Inflammatory macrophage treated with lipopolysaccharide for 1 hour (primary cell): ENCODE results near the gene SLC12A9.

Source experiments
- DNase-seq, 2 donors: peaks; one replicate each; pipeline ENCODE4 v3.0.0-alpha.2; 2020 to 2022

The SLC12A9 gene

DNA sequence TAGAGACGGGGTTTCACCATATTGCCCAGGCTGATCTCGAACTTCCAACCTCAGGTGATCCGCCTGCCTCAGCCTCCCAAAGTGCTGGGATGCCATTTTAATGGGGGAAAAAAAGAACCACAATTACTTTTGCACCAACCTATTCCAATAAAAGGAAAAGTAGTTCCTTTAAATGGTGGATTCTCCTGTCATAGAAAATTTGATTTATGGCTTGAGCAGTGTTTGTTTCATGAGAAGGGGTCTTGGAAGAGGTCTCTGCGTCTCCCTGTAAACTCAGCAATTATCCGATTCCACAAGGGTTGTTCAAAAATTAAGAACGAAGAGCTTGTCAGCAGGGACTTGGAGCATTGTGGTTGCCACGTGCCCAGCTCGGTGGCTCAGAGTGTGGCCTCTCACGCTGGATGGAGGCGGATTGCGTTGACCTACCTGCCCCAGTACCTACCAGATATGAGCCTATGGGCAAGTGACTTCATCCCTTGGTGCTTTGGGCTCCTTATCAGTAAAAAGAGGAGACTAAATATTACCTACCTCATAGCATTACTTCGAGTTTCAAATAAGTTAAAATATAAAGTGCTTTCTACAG is 11.8 kb downstream of the SLC12A9 start:
- no peak for DNase-seq

DNA sequence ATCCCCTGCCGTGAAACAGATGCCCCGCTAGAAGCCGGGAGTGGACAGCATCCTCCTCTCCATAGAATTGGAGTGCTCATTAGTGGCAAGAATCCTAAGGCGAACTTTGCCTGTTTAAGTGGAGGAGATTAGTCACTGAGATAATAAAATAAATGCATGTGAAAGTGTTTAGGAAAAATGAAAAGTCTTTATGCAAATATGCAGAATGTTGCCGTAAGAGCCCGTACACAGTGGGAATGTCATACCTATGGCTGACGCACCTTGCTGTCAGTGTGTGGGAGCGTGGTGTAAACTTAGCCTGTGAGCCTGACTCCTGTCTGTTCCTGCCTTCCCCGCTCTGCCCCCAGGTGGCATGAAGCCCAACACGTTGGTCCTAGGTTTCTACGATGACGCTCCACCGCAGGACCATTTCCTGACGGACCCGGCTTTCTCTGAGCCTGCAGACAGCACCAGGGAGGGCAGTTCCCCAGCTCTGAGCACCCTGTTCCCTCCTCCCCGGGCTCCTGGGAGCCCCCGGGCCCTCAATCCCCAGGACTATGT is 12.9 kb downstream of the SLC12A9 start:
- no peak for DNase-seq

DNA sequence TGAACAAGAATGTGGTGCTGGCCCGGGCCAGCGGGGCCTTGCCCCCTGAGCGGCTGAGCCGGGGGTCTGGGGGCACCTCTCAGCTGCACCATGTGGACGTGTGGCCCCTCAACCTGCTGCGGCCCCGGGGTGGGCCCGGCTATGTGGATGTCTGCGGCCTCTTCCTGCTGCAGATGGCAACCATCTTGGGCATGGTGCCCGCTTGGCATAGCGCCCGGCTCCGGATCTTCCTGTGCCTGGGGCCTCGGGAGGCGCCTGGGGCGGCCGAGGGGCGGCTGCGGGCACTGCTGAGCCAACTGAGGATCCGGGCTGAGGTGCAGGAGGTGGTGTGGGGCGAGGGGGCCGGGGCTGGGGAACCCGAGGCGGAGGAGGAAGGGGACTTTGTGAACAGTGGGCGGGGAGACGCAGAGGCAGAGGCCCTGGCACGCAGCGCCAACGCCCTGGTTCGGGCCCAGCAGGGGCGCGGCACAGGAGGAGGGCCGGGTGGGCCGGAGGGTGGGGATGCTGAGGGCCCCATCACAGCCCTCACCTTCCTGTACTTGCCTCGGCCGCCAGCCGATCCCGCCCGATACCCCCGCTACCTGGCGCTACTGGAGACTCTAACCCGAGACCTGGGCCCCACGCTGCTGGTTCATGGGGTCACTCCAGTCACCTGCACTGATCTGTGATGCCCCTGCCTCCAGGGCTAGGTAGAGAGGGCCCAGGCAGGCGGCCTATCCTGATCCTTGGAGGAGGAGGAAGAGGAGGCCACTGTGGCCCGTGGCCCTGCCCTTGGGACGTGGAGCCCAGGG is 13.6 kb downstream of the SLC12A9 start:
- DNase-seq: no peak

DNA sequence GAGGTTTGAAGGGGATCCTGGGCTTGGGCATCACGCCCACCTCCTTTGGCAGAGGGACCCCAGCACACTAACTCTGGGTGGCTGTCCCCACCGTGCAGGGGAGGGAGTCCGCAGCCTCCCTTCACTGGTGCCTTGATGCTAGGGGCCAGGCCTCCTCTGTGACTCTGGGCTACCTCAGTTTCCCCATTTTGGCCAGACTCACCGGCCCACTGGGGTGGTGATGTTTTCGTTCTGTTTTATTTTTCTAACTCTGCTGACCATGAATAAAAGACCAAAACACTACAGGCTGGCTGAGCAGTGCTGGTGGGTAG is 14.2 kb downstream of the SLC12A9 start:
- DNase-seq: no peak

DNA sequence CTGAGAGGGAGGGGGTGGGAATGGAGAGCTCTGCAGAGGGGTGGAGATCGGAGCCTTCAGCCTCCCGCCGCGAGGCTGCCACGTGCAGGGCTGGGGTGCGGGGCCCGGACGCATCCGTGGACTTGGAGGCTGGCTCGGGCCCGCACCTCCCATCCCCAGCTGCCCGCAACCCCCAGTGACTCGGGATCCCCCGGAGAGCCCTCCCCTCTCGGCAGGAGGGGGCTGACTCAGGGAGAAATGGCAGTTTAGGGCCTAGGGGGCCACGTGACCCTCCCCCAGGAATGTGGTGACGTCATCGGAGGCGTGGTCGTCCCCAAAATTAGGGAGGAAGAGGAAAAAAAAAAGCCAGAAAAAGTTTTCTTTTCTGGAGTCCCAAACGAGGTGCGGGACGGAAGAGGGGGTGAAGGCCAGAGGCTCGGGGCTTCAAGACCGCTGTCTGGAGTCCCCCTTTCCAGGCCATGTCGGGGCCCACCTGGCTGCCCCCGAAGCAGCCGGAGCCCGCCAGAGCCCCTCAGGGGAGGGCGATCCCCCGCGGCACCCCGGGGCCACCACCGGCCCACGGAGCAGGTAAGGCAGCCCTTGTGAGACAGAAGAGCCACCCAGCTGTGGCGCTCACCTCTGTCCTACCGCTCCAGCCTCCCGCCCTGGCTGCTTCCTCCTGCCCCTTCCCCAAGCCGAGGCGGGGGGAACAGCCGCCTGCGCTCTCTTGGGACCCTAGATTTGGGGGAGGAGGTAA is 14.7 kb downstream of the SLC12A9 start, which contains the start of gene TRIP6:
Gene TRIP6 (plus strand): TSS at position 348 of the 736 bp plus-strand sequence. CDS start 111 bp downstream, at position 459.
- peak; percentile 72 to 86 for DNase-seq

DNA sequence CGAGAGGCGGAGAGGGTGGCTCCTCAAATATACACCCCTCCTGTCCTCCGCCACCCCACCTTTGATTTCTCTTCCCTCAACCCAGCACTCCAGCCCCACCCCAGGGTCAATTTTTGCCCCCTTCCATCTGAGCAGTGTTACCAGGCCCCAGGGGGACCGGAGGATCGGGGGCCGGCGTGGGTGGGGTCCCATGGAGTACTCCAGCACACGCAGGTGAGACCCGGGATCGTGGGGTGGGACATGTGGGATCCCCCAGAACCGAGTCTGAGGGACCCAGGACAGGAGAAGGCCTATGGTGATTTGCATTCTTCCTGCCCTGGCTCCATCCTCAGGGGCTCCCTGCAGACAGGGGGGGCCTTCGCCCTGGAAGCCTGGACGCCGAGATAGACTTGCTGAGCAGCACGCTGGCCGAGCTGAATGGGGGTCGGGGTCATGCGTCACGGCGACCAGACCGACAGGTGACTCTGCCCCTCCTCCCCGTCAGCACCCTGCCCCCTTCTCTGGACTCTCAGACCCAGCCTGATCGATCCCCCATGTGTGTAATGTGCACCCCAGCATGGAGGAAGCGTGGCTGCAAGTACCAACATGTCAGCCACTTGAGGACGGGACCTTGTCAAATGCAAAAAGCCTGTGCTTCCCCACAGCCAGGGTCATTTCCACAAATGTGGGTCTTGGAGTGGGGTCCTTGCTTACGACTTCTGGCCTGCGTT is 15.4 kb downstream of the SLC12A9 start:
- no peak for DNase-seq

DNA sequence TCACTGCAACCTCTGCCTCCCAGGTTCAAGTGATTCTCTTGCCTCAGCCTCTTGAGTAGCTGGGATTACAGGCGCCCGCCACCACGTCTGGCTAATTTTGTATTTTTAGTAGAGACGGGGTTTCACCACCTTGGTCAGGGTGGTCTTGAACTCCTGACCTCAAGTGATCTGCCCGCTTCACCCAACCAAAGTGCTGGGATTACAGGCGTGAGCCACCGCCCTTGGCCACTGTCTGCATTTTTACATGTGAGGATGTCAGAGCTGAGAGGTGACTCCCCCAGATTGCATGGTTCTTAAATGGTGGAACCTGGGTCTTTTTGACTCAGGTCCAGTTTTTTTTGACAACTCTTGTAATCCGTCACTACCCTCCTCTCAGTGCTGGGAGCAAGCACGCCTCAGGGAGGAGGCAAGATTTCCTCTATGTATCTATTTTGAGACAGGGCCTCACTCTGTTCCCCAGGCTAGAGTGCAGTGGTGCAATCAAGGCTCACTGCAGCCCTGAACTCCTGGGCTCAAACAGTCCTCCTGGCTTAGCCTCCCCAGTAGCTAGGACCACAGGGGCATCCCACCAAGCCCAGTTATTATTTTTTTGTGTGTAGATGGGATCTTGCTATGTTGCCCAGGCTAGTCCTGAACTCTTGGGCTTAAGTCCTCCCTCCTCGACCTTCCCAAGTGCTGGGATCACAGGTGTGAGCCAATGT is 21.2 kb downstream of the SLC12A9 start:
- DNase-seq: no peak

DNA sequence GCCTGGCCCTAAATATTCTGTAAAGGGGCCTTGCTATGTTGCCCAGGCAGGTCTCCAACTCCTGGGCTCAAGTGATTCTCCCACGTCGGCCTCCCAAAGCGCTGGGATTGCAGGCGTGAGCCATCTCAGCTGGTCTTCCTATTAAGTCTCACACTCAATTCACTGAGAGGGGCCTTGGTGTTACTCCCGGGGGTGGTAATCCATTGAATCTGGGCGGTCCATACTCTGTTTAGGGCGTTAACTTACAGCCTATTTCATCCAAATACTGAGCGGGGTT is 21.7 kb downstream of the SLC12A9 start:
- DNase-seq: no peak

DNA sequence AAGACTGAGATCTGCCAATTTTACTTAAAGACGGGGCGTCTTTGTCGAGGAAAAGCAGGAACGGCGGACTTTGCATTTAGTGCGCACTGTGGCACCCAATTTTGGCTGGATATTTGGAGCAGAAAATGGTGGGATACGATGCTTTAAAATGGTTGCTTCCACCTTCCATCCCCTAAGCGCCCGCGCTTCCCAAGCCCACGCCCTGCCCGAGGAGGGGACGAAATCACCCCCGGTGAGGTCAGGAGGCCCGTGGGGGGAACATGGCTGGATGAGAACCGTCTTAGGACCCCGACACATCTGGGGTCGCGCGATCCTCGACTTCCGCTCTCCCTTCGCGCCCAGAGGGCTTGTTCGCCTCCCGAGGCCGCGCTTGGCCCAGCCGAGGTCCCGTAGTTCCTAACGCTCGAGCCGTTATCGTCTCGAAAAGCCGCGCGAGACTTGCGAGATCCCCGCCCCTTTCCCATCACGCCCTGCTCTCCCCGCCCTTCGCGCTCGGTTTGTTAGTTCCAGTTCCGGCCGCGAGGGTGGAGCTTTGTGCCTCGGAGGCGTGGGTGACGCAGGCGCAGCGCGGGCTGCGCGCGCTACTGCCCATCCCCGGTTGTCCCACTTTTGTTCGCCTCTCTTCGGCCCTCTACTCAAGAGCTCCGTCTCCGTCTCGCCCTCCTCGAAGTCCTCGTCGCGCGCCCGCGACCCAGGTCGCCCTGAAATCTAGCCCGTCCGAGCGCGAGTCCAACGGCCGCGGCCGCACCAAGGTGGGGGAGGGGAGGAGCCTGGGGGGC is 22.3 kb downstream of the SLC12A9 start, which contains the start of gene SRRT:
Gene SRRT (plus strand): TSS at position 527 of the 779 bp plus-strand sequence. CDS start 488 bp downstream, outside the sequence.
- DNase-seq: peak; percentile 98 to 100

DNA sequence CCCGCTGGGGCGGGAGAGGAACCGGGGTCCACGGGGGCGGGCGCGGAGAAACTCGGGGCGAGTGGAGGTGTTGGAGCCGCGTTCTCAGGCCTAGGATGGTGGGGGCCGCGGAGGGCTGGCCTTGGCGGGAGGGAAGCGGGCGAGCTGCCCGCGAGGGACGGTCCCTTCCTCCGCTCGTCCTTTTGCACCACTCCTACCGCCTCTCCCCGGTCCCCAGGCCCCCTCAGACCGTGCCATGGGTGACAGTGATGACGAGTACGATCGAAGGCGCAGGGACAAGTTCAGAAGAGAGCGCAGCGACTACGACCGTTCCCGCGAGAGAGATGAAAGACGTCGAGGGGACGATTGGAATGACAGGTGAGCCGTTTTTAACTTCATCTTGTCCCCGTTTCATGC is 22.8 kb downstream of the SLC12A9 start:
- DNase-seq: no peak

DNA sequence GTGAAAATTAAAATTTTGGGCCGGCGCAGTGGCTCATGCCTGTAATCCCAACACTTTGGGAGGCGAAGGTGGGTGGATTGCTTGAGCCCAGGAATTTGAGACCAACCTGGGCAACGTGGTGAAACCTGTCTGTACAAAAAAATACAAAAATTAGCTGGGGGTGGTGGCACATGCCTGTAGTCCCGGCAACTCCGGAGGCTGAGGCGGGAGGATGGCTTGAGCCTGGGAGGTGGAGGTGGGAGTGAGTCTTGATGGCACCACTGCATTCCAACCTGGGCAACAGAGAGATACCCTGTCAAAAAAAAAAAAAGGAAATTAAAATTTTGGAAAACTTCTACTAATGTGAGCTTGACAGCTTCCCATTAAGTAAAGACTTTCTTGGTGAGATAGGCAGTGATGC is 25.5 kb downstream of the SLC12A9 start:
- DNase-seq: no peak

DNA sequence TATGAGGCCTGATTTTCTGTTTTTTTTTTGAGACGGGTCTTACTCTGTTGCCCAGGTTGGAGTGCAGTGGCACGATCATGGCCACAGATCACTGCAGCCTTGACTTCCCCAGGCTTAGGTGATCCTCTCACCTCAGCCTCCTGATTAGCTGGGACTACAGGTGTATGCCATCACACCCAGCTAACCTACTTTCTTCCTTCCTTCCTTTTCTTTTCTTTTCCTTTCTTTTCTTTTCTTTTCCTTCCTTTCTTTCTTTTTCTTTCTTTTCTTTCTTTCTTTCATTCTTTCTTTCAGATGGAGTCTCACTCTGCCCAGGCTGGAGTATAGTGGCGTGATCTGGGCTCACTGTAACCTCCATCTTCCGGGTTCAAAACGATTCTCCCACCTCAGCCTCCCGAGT is 26.2 kb downstream of the SLC12A9 start:
- no peak for DNase-seq

DNA sequence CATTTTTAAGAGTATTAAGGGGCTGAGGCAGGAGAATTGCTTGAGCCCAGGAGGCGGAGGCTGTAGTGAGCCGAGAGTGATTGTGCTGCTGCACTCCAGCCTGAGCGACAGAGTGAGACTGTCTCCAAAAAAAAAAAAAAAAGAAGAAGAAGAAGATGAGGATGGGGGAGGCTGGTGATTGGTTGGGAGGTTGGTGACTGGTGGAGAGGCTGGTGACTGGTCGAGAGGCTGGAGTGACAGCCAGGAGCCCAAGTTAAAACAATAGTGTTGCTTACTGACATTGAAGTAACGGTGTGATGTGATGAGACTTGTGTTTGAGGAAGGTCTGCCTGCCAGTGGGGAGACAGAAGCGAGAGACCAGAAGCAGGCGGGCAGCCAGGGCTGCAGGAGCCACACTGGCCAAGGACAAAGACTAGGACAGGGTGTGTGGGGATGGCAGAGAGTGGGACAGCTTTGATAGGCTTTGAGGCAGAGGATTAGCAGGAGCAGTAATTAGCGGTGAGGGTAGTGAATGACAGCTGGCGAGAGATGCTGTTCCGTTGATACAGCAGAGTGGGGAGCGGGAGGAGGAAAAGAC is 27.3 kb downstream of the SLC12A9 start:
- DNase-seq: no peak

DNA sequence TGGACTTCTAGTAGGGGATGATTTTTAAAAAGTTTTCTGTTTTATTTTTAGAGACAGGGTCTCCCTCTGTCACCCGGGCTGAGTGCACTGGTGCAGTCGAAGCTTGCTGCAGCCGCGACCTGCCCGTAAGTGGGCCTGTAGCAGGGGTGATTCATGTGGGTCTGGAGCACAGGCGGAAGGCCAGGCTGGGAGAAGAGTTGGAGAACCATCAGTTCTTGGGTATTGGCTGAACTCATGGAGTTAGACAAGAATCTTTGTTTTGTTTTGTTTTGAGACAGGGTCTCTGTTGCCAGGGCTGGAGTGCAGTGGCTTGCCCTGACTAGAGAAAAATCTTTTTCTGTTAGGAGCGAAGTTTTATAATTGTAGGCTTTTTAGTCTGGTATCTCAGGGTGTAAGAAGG is 28.1 kb downstream of the SLC12A9 start:
- DNase-seq: no peak

DNA sequence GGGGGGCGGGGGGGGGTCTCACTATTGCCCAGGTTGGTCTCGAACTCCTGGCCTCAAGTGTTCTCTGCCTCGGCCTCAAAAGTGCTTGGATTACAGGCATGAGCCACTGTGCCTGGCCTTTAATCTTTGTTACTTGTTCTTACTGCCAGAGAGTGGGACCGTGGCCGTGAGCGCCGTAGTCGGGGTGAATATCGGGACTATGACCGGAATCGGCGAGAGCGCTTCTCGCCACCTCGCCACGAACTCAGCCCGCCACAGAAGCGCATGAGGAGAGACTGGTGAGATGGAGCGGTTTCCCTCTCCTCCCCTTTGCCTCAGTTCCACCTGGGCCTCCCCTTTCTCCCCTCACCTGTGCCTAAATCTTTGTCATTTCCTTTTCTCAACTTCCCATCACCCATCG is 28.6 kb downstream of the SLC12A9 start:
- DNase-seq: no peak

DNA sequence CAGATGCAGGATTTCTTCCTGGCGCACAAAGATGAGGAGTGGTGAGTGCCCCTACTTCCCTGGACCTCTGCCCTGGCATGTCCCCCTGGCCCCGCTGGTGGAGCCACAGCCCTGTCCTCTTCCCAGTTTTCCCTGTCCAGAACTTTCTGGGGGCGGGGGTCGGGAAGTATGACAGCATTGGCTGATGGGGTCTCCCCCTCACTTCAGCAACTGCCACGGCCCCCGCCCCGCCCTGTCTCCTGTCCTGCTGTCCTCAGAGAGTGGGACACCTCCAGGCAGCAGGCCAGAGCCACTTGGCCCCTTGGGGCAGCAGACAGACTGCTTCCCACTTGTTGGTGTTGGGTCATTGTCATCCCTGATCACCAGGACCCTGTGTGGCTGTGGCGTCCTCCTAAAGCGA is 29.7 kb downstream of the SLC12A9 start:
- DNase-seq: no peak

DNA sequence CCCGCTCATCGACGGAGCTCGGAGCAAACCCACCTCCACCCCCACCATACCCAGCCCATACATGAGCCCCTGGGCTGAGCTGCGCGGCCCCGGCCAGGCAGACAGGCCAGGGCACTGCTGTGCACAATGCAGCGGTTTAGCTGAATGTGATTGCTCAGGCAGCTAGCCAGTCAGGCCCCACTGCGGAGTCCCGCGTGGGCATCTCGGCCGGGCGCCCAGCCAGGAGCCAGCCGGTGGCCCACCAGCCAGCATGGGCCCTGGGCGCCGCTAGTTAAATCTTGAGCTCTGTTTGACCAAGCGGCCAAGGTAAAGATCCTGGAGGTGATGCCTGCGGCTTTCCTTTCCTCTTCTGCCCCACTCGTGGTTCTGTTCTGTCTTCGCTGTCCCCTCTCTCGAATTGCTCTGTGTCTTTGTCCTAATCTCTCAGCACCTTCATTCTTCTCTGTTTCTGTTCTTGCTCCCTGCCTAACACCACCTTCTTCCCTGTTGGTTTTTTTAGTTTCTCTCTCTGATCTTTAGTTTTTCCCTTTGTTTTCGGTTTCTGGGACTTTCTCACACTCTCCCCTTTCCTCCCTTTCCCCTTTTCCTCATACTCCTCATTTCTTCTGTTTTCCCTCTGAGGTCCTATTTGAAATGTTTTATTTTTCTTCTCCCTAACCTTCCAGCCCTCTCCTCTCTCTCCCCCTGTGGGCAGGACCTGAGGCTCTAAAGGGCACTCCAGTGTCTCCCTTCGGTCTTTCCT is 30.4 kb downstream of the SLC12A9 start:
- no peak for DNase-seq

DNA sequence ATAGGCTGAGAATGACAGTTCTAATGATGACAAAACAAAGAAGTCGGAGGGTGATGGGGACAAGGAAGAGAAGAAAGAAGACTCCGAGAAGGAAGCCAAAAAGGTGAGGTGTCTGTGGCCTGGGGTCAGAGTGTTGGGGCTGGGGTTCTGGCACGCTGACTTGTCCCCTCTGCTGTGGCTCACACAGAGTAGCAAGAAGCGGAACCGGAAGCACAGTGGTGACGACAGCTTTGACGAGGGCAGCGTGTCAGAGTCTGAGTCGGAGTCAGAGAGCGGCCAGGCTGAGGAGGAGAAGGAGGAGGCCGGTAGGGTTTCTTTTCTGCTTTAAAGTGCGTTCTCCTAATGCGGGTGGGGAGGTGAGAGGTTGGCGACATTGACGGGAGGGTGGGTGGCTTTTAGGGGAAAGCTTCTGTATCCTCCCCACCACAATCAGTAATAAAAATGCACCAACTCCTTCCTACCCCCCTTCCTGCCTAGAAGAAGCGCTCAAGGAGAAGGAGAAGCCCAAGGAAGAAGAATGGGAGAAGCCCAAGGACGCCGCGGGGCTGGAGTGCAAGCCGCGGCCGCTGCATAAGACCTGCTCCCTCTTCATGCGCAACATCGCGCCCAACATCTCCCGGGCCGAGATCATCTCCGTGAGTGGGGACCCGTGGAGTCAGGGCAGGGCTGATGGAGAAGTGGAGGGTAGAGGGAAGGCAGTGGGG is 32.4 kb downstream of the SLC12A9 start:
- DNase-seq: no peak

DNA sequence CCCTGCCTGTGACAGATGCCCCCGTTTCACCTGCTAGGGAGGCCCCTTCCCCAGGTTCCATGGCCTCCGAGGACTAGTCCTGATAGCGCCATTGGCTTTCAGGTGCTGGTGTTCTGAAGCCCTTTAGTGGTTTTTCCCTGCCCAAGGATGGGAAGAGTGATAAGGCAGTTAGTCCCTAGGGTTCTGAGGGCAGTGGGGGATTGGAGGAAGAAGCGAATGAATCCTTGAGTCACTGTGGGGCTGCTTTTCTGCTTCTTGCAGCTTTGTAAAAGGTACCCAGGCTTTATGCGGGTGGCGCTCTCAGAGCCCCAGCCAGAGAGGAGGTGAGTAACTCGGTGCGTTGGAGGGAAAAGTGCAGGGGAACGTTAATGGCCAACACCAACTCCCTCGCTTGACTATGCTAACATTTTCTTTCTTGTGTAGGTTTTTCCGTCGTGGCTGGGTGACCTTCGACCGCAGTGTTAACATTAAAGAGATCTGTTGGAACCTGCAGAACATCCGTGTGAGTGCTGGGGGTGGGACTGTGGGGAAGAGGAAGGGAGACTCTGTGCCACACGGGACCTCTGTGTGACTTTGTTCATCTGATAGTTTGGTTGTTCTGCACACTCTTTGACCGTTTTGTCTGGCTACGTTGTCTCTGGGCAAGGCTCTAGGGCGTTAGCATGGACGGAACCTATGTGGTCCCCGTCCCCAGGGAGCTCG is 33.1 kb downstream of the SLC12A9 start:
- DNase-seq: no peak
